Adipocyte (in vitro differentiated cells): ENCODE measurements around the gene SRR.
"Not testable (repeated sequence)": the region's sequence is repeated elsewhere in the genome, so short reads cannot be mapped to it uniquely, and the experiment has no call there.

Experiments used
- DNase-seq: peaks from one replicate; pipeline ENCODE4 v3.0.0-alpha.2; 2015; ENCODE audit warnings: low read depth
- H3K27me3 ChIP-seq: replicated peaks from 2 replicates; pipeline ENCODE4 v1.7.0; 2013; ENCODE audit warnings: mild to moderate bottlenecking, low read length, moderate library complexity; ENCODE audit not compliant: control insufficient read depth, insufficient read depth
- H3K36me3 ChIP-seq: 2 replicates; pipeline ENCODE4 v1.7.0; 2013; ENCODE audit warnings: low read length, mild to moderate bottlenecking, moderate library complexity; ENCODE audit not compliant: control insufficient read depth, insufficient read depth, severe bottlenecking
- H3K4me1 ChIP-seq: 2 replicates; pipeline ENCODE4 v1.7.0; 2013; ENCODE audit warnings: mild to moderate bottlenecking, low read length, moderate library complexity; ENCODE audit not compliant: control insufficient read depth, insufficient read depth
- H3K4me3 ChIP-seq: 2 replicates; pipeline ENCODE4 v1.7.0; 2013; ENCODE audit warnings: mild to moderate bottlenecking, low read length, moderate library complexity
- H3K9ac ChIP-seq: 2 replicates; pipeline ENCODE4 v1.7.0; 2013; ENCODE audit warnings: mild to moderate bottlenecking, low read length, moderate library complexity
- H3K9me3 ChIP-seq: 2 replicates; pipeline ENCODE4 v1.7.0; 2013; ENCODE audit warnings: mild to moderate bottlenecking, low read length, moderate library complexity; ENCODE audit not compliant: control insufficient read depth

Gene SRR

GRCh38 chr17:2303204-2304188 is at the start of gene SRR, which contains the start of gene SMG6:
Gene SRR, plus strand, starts transcription at chr17:2303950. Its CDS starts 11,611 bp downstream, at chr17:2315561.
Gene SMG6, minus strand, starts transcription at chr17:2303785. Its CDS starts 65 bp downstream, at chr17:2303720.
- peaks cover 11% of the 10 kb centered on the region for H3K4me1 ChIP-seq
- peak; percentile 97 for DNase-seq

GRCh38 chr17:2258830-2259229 is 44.9 kb upstream of the SRR start:
- H3K9ac ChIP-seq, H3K4me3 ChIP-seq, DNase-seq, H3K9me3 ChIP-seq, H3K27me3 ChIP-seq, H3K36me3 ChIP-seq: not testable (repeated sequence)
- H3K4me1 ChIP-seq, result peaks cover 32% of the 10 kb centered on the region

More at GRCh38 chr17:2303204-2304188, at the start of gene SRR, which contains the start of gene SMG6:
- no peaks in the 10 kb centered on the region for H3K27me3 ChIP-seq
- no peaks in the 10 kb centered on the region for H3K9me3 ChIP-seq
- H3K36me3 ChIP-seq, result peaks cover 6% of the 10 kb centered on the region
- peak within 1 kb of the TSS; percentile 92 for H3K9ac ChIP-seq
- H3K4me3 ChIP-seq, result peak within 1 kb of the TSS; percentile 96

GRCh38 chr17:2259769-2260536 is 43.8 kb upstream of the SRR start:
- Histone ChIP-seq H3K9ac (no peak overlapping the region), H3K4me3 (no peak overlapping the region), H3K9me3 (no peaks in the 10 kb centered on the region), H3K4me1 (peaks cover 43% of the 10 kb centered on the region), H3K36me3 (no peaks in the 10 kb centered on the region), H3K27me3 (no peaks in the 10 kb centered on the region)
- no peak for DNase-seq

- DNase-seq, result peak; percentile 88
- H3K27me3 ChIP-seq, result no peaks in the 10 kb centered on the region
- H3K9ac ChIP-seq, result no peak overlapping the region
- no peak overlapping the region for H3K4me3 ChIP-seq
- H3K9me3 ChIP-seq, result no peaks in the 10 kb centered on the region
- H3K36me3 ChIP-seq, result peaks cover 15% of the 10 kb centered on the region
- H3K4me1 ChIP-seq, result peaks cover 43% of the 10 kb centered on the region
These were observed 41.6 kb upstream of the SRR start for GRCh38 chr17:2262135-2262587.

GRCh38 chr17:2263183-2264066 is 40.3 kb upstream of the SRR start:
- H3K4me3 ChIP-seq, result peak overlapping the region; percentile 36
- DNase-seq, result no peak
- peaks cover 20% of the 10 kb centered on the region for H3K36me3 ChIP-seq
- no peaks in the 10 kb centered on the region for H3K9me3 ChIP-seq
- peaks cover 43% of the 10 kb centered on the region for H3K4me1 ChIP-seq
- H3K9ac ChIP-seq, result peak overlapping the region; percentile 35
- no peaks in the 10 kb centered on the region for H3K27me3 ChIP-seq

- no peak for DNase-seq
- no peaks in the 10 kb centered on the region for H3K9me3 ChIP-seq
- H3K9ac ChIP-seq, result peak overlapping the region; percentile 35
- H3K36me3 ChIP-seq, result peaks cover 20% of the 10 kb centered on the region
- peak overlapping the region; percentile 36 for H3K4me3 ChIP-seq
- H3K4me1 ChIP-seq, result peaks cover 43% of the 10 kb centered on the region
- no peaks in the 10 kb centered on the region for H3K27me3 ChIP-seq
These were observed 39.5 kb upstream of the SRR start for GRCh38 chr17:2264067-2264860.

GRCh38 chr17:2265166-2265565 is 38.6 kb upstream of the SRR start:
- Histone ChIP-seq H3K36me3 (peaks cover 20% of the 10 kb centered on the region), H3K4me1 (peaks cover 38% of the 10 kb centered on the region)
- H3K27me3 ChIP-seq, H3K9ac ChIP-seq, H3K4me3 ChIP-seq, H3K9me3 ChIP-seq, DNase-seq: not testable (repeated sequence)

- Histone ChIP-seq H3K36me3 (peaks cover 20% of the 10 kb centered on the region), H3K27me3 (no peaks in the 10 kb centered on the region), H3K4me1 (peaks cover 42% of the 10 kb centered on the region), H3K4me3 (no peak overlapping the region), H3K9ac (no peak overlapping the region), H3K9me3 (no peaks in the 10 kb centered on the region)
- no peak for DNase-seq
These were observed 37.5 kb upstream of the SRR start for GRCh38 chr17:2266045-2266864.

- Histone ChIP-seq H3K4me3 (no peak overlapping the region), H3K4me1 (peaks cover 36% of the 10 kb centered on the region), H3K36me3 (peaks cover 20% of the 10 kb centered on the region), H3K9me3 (no peaks in the 10 kb centered on the region), H3K9ac (no peak overlapping the region), H3K27me3 (no peaks in the 10 kb centered on the region)
- no peak for DNase-seq
These were observed 36.9 kb upstream of the SRR start for GRCh38 chr17:2266865-2267228.
